Keratinocyte (primary cell): ENCODE data around the gene RFC2. TPM values are rescaled to one million over a fixed set of nuclear protein-coding genes. Genes with fewer than 3 reads are reported as not detected.

Experiments
- DNase-seq: peaks from one replicate; pipeline ENCODE4 v3.0.0-alpha.2; 2011; ENCODE audit warnings: low read depth, missing footprints, low spot score
- FAIRE-seq: peaks from 2 replicates; lab custom pipeline; 2011; peaks lifted over from hg19 to GRCh38; lab: Jason Lieb, UNC
- H2AFZ ChIP-seq: 2 replicates; pipeline ENCODE4 v1.6.0; 2012; ENCODE audit warnings: low read length, control low read depth, inconsistent platforms; ENCODE audit not compliant: control insufficient read depth
- H3K27ac ChIP-seq: 2 replicates; pipeline ENCODE4 v1.5.1; 2011; ENCODE audit warnings: low read length; ENCODE audit not compliant: control insufficient read depth, insufficient read depth
- H3K27me3 ChIP-seq: 3 replicates; pipeline ENCODE4 v1.6.0; 2011; ENCODE audit warnings: low read length; ENCODE audit not compliant: control insufficient read depth, insufficient read depth; ENCODE audit errors: extremely low read depth
- H3K36me3 ChIP-seq, 2 experiments: 2 replicates in 1 of 2; 3 replicates in 1 of 2; pipeline ENCODE4 v1.5.1; 2011; ENCODE audit warnings: low read length in 2 of 2, mild to moderate bottlenecking in 1 of 2; ENCODE audit not compliant: control insufficient read depth in 2 of 2, insufficient read depth in 2 of 2; ENCODE audit errors: extremely low read depth in 1 of 2
- H3K4me1 ChIP-seq: 3 replicates; pipeline ENCODE4 v1.5.1; 2011; ENCODE audit warnings: low read length; ENCODE audit not compliant: control insufficient read depth, insufficient read depth; ENCODE audit errors: extremely low read depth
- H3K4me2 ChIP-seq: 3 replicates; pipeline ENCODE4 v1.6.0; 2011; ENCODE audit warnings: low read depth, low read length; ENCODE audit not compliant: control insufficient read depth, insufficient read depth; ENCODE audit errors: extremely low read depth
- H3K4me3 ChIP-seq, 3 experiments: fragments of 200-600 bp in 1 of 3; sonication (generic) in 1 of 3; 2 replicates in 2 of 3; 3 replicates in 1 of 3; pipeline ENCODE4 v1.5.1; 2011 to 2016; ENCODE audit warnings: low read length in 3 of 3, mild to moderate bottlenecking in 3 of 3, control low read depth in 2 of 3, inconsistent platforms in 1 of 3, low read depth in 1 of 3, mixed read lengths in 1 of 3, mixed run types in 1 of 3, moderate library complexity in 1 of 3; ENCODE audit not compliant: control insufficient read depth in 2 of 3, insufficient read depth in 2 of 3; ENCODE audit errors: extremely low read depth in 1 of 3
- H3K79me2 ChIP-seq: 2 replicates; pipeline ENCODE4 v1.6.0; 2012; ENCODE audit warnings: low read length; ENCODE audit not compliant: control insufficient read depth, insufficient read depth
- H3K9ac ChIP-seq: 3 replicates; pipeline ENCODE4 v1.6.0; 2011; ENCODE audit warnings: low read length; ENCODE audit not compliant: control insufficient read depth, insufficient read depth; ENCODE audit errors: extremely low read depth
- H3K9me1 ChIP-seq: 3 replicates; pipeline ENCODE4 v1.6.0; 2011; ENCODE audit warnings: low read length; ENCODE audit not compliant: control insufficient read depth, insufficient read depth; ENCODE audit errors: extremely low read depth
- H3K9me3 ChIP-seq: 2 replicates; pipeline ENCODE4 v1.5.1; 2012; ENCODE audit warnings: low read depth, low read length; ENCODE audit not compliant: control insufficient read depth
- H4K20me1 ChIP-seq: 3 replicates; pipeline ENCODE4 v1.6.0; 2011; ENCODE audit warnings: low read length; ENCODE audit not compliant: control insufficient read depth, insufficient read depth; ENCODE audit errors: extremely low read depth
- EZH2 ChIP-seq: IDR thresholded peaks from one replicate; pipeline ENCODE4 v1.6.1; 2012; ENCODE audit warnings: inconsistent platforms, mild to moderate bottlenecking, low read length, moderate library complexity
- dilution Hi-C: fragments of 300-500 bp; cut with MboI; formaldehyde crosslinking; loops from one replicate; pipeline ENCODE4 v1.7.0; 2020; ENCODE audit warnings: low sequenced_read_pairs; ENCODE audit not compliant: extremely low pct_ligation_motif_present
- polyA plus RNA-seq, 5 experiments: library from polyadenylated mRNA; depleted of rRNA in 3 of 5; stranded (reverse) in 3 of 5; stranded (forward) in 1 of 5; unstranded in 1 of 5; fragments of >200 nt; gene quantifications; 1 replicate in 1 of 5; 2 replicates in 3 of 5; 3 replicates in 1 of 5; pipeline versions ENCODE4 v1.2.1 to v1.2.3, GENCODE V29; 2011 to 2012; ENCODE audit warnings: missing spikeins in 2 of 5, low read depth in 1 of 5, low replicate concordance in 1 of 5
- TF ChIP-seq, protein P1 (sequence below), 3 experiments: IDR thresholded peaks in 1 of 3; conservative IDR thresholded peaks in 1 of 3; optimal IDR thresholded peaks in 1 of 3; 2 replicates in 2 of 3; 3 replicates in 1 of 3; pipeline versions ENCODE3 to v1.5.1; 2011; ENCODE audit warnings: low read length in 3 of 3, mild to moderate bottlenecking in 3 of 3, moderate library complexity in 2 of 3, control low read depth in 1 of 3, inconsistent platforms in 1 of 3; ENCODE audit not compliant: insufficient read depth in 2 of 3; ENCODE audit errors: extremely low read depth in 1 of 3

RFC2 gene
- polyA plus RNA-seq, 1 donor (not counting 4 experiments of a cell fraction or from before 2014, with no cell fraction given): 24.7 TPM

GRCh38 chr7:74282748-74283459, 28.7 kb upstream of the RFC2 start:
- no peak for FAIRE-seq
- dilution Hi-C loops: no loop called here
- Histone ChIP-seq H3K4me2 (no peak overlapping the region), H3K36me3 (no peaks in the 10 kb centered on the region), H3K9me3 (no peaks in the 10 kb centered on the region), H3K9me1 (no peaks in the 10 kb centered on the region), H3K27ac (no peak overlapping the region), H2AFZ (no peak overlapping the region), H4K20me1 (no peaks in the 10 kb centered on the region), H3K27me3 (no peaks in the 10 kb centered on the region), H3K4me3 (no peak overlapping the region), H3K9ac (no peak overlapping the region), H3K79me2 (no peaks in the 10 kb centered on the region), H3K4me1 (peaks cover 13% of the 10 kb centered on the region)
- no peak for DNase-seq
- no peak for TF ChIP-seq EZH2
- TF ChIP-seq, protein P1, sequence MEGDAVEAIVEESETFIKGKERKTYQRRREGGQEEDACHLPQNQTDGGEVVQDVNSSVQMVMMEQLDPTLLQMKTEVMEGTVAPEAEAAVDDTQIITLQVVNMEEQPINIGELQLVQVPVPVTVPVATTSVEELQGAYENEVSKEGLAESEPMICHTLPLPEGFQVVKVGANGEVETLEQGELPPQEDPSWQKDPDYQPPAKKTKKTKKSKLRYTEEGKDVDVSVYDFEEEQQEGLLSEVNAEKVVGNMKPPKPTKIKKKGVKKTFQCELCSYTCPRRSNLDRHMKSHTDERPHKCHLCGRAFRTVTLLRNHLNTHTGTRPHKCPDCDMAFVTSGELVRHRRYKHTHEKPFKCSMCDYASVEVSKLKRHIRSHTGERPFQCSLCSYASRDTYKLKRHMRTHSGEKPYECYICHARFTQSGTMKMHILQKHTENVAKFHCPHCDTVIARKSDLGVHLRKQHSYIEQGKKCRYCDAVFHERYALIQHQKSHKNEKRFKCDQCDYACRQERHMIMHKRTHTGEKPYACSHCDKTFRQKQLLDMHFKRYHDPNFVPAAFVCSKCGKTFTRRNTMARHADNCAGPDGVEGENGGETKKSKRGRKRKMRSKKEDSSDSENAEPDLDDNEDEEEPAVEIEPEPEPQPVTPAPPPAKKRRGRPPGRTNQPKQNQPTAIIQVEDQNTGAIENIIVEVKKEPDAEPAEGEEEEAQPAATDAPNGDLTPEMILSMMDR (optimal IDR thresholded peaks at IDR 0.05 in 1 of 3, IDR thresholded peaks at IDR 0.05 in 1 of 3, conservative IDR thresholded peaks at IDR 0.05 in 1 of 3; ENCODE audit: extremely low read depth in 1 of 3, insufficient read depth in 2 of 3, low read length in 3 of 3): no peak

GRCh38 chr7:74280985-74281384, 26.8 kb upstream of the RFC2 start:
- dilution Hi-C loops: no loop called here
- Histone ChIP-seq H4K20me1 (no peaks in the 10 kb centered on the region), H3K9me3 (no peaks in the 10 kb centered on the region), H3K4me2 (no peak overlapping the region), H3K9me1 (no peaks in the 10 kb centered on the region), H3K4me3 (no peak overlapping the region), H2AFZ (no peak overlapping the region), H3K9ac (no peak overlapping the region), H3K27ac (no peak overlapping the region), H3K79me2 (no peaks in the 10 kb centered on the region), H3K36me3 (no peaks in the 10 kb centered on the region), H3K4me1 (peaks cover 13% of the 10 kb centered on the region), H3K27me3 (no peaks in the 10 kb centered on the region)
- DNase-seq: no peak
- no peak for TF ChIP-seq EZH2
- TF ChIP-seq, protein P1 (optimal IDR thresholded peaks at IDR 0.05 in 1 of 3, IDR thresholded peaks at IDR 0.05 in 1 of 3, conservative IDR thresholded peaks at IDR 0.05 in 1 of 3; ENCODE audit: extremely low read depth in 1 of 3, insufficient read depth in 2 of 3, low read length in 3 of 3): no peak
- FAIRE-seq: no peak
